ENCODE data around the gene FAM193B. TPM values are rescaled to one million over a fixed set of nuclear protein-coding genes. Genes with fewer than 3 reads are reported as not detected.

Gene FAM193B
- total and polyA plus RNA-seq, 2 of the 13 experiments (the other 11 are each of a cell fraction or from before 2014, with no cell fraction given), result 21.2 to 40.9 TPM

- FAIRE-seq (no peak), ATAC-seq (no peak), DNase-seq (ENCODE audit: low spot score) (no peak)
- Histone ChIP-seq H3K4me3 (replicated peaks in 1 of 3; ENCODE audit: insufficient read depth in 1 of 3, low read depth in 2 of 3, low read length in 3 of 3) (no peak overlapping the region), H3K79me2 (ENCODE audit: insufficient read depth, low read length) (peaks cover 58% of the 10 kb centered on the region), H3K36me3 (replicated peaks in 1 of 2; ENCODE audit: control insufficient read depth in 1 of 2, insufficient read depth in 2 of 2, low read length in 2 of 2) (peaks cover 17 to 49% of the 10 kb centered on the region in 2 experiments), H2AFZ (ENCODE audit: low read length) (no peak overlapping the region), H3K27me3 (ENCODE audit: control insufficient read depth in 1 of 2, insufficient read depth in 2 of 2, low read length in 2 of 2) (no peaks in the 10 kb centered on the region), H3K4me2 (ENCODE audit: low read depth, low read length) (no peak overlapping the region), H4K20me1 (ENCODE audit: insufficient read depth, low read length) (peaks cover 15% of the 10 kb centered on the region), H3K27ac (ENCODE audit: extremely low read length, insufficient read depth, low read length) (no peak overlapping the region), H3K4me1 (ENCODE audit: insufficient read depth, low read length) (peaks cover 31% of the 10 kb centered on the region), H3K9ac (ENCODE audit: insufficient read depth, low read depth, low read length) (no peak overlapping the region), H3K9me3 (ENCODE audit: low read length) (no peaks in the 10 kb centered on the region)
- POLR2A ChIA-PET, result no interaction called here
- in situ Hi-C loops (cut with HindIII; ENCODE audit: extremely low pct_ligation_motif_present, low pct_unique_long_range_greater_than_20kb) (no loop called here), intact Hi-C loops (cut with micrococcal nuclease; ENCODE audit: unreplicated experiment) (no loop called here)
- 98% methylated on average over 3 of the region's 4 CpGs for WGBS (ENCODE audit: low lambda C conversion rate)
- CTCF ChIA-PET (ENCODE audit: low intra/inter-chr PET ratio, low total read pairs), result no interaction called here
- TF ChIP-seq ZNF235 (CRISPR knock-in tag; IDR thresholded peaks at IDR 0.05; ENCODE audit: borderline replicate concordance), result no peak
- no peak for TF ChIP-seq ZNF510 (CRISPR knock-in tag; IDR thresholded peaks at IDR 0.05; ENCODE audit: low read depth)
- TF ChIP-seq KLF12 (CRISPR knock-in tag; IDR thresholded peaks at IDR 0.05; ENCODE audit: borderline replicate concordance), result no peak
- TF ChIP-seq ZFAT (CRISPR knock-in tag; conservative IDR thresholded peaks at IDR 0.05), result no peak
- no peak for TF ChIP-seq SMAD9 (CRISPR knock-in tag; IDR thresholded peaks at IDR 0.05)
- no peak for TF ChIP-seq ZIK1 (CRISPR knock-in tag; IDR thresholded peaks at IDR 0.05; ENCODE audit: borderline replicate concordance, low read depth)
- TF ChIP-seq RBM39 (IDR thresholded peaks at IDR 0.05; ENCODE audit: low read depth, low read length, poor library complexity, severe bottlenecking), result no peak
- TF ChIP-seq FOSL1 (CRISPR knock-in tag; IDR thresholded peaks at IDR 0.05; ENCODE audit: borderline replicate concordance), result no peak
- no peak for TF ChIP-seq AKNA (CRISPR knock-in tag; IDR thresholded peaks at IDR 0.05; ENCODE audit: borderline replicate concordance)
- no peak for TF ChIP-seq SNRNP70 (IDR thresholded peaks at IDR 0.05; ENCODE audit: low read depth, low read length)
- BruUV-seq (replicated peaks), result no TSS peak
Measured at GRCh38 chr5:177542816-177543465, 11.4 kb downstream of the FAM193B start.
